H9 (cell line): ENCODE data around the gene SMC1B. TPM values are rescaled to one million over a fixed set of nuclear protein-coding genes. Genes with fewer than 3 reads are reported as not detected.

Experiments used
- DNase-seq: peaks from one replicate; pipeline ENCODE4 v3.0.0-alpha.2; 2017
- H2AFZ ChIP-seq: one replicate; pipeline ENCODE4 v1.6.1; 2013; ENCODE audit warnings: mild to moderate bottlenecking, low read length, control low read depth, moderate library complexity
- H2AK5ac ChIP-seq: 2 replicates; pipeline ENCODE4 v1.6.1; 2013; ENCODE audit warnings: low read length, control low read depth, mixed read lengths; ENCODE audit not compliant: insufficient read length
- H2BK120ac ChIP-seq: one replicate; pipeline ENCODE4 v1.6.1; 2013; ENCODE audit warnings: low read depth, mild to moderate bottlenecking, low read length, control low read depth, inconsistent platforms; ENCODE audit not compliant: poor library complexity, severe bottlenecking
- H2BK12ac ChIP-seq: 2 replicates; pipeline ENCODE4 v1.6.1; 2013; ENCODE audit warnings: low read length, control low read depth, mixed read lengths, low read depth; ENCODE audit not compliant: insufficient read length
- H2BK15ac ChIP-seq: 2 replicates; pipeline ENCODE4 v1.6.1; 2013; ENCODE audit warnings: low read depth, low read length, control low read depth
- H2BK20ac ChIP-seq: one replicate; pipeline ENCODE4 v1.6.1; 2013; ENCODE audit warnings: low read depth, mild to moderate bottlenecking, low read length, control low read depth, inconsistent platforms; ENCODE audit not compliant: poor library complexity, severe bottlenecking
- H2BK5ac ChIP-seq: 2 replicates; pipeline ENCODE4 v1.6.1; 2013; ENCODE audit warnings: low read length, control low read depth, mixed read lengths; ENCODE audit not compliant: insufficient read length
- H3K14ac ChIP-seq: 2 replicates; pipeline ENCODE4 v1.6.1; 2013; ENCODE audit warnings: low read length, control low read depth; ENCODE audit not compliant: insufficient read depth
- H3K18ac ChIP-seq: 2 replicates; pipeline ENCODE4 v1.6.1; 2013; ENCODE audit warnings: low read depth, mild to moderate bottlenecking, mixed read lengths, low read length, control low read depth; ENCODE audit not compliant: insufficient read length
- H3K23ac ChIP-seq: 2 replicates; pipeline ENCODE4 v1.6.1; 2013; ENCODE audit warnings: low read length, control low read depth, mixed read lengths, low read depth; ENCODE audit not compliant: insufficient read length
- H3K23me2 ChIP-seq: 2 replicates; pipeline ENCODE4 v1.6.1; 2013; ENCODE audit warnings: low read depth, mild to moderate bottlenecking, mixed read lengths, low read length, control low read depth; ENCODE audit not compliant: insufficient read length, poor library complexity, severe bottlenecking
- H3K27ac ChIP-seq: 2 replicates; pipeline ENCODE4 v1.5.1; 2013; ENCODE audit warnings: low read length, control low read depth, mixed read lengths, low read depth; ENCODE audit not compliant: insufficient read length
- H3K27me3 ChIP-seq: 2 replicates; pipeline ENCODE4 v1.6.1; 2013; ENCODE audit warnings: low read length, control low read depth, inconsistent platforms; ENCODE audit not compliant: insufficient read depth
- H3K4ac ChIP-seq: 2 replicates; pipeline ENCODE4 v1.6.1; 2013; ENCODE audit warnings: low read depth, mild to moderate bottlenecking, control low read depth, inconsistent platforms, low read length, moderate library complexity
- H3K4me1 ChIP-seq: 2 replicates; pipeline ENCODE4 v1.6.1; 2013; ENCODE audit warnings: low read length, control low read depth, inconsistent platforms; ENCODE audit not compliant: insufficient read depth
- H3K4me2 ChIP-seq: 2 replicates; pipeline ENCODE4 v1.6.1; 2013; ENCODE audit warnings: low read length, control low read depth, mixed read lengths; ENCODE audit not compliant: insufficient read length, insufficient read depth
- H3K56ac ChIP-seq: 2 replicates; pipeline ENCODE4 v1.6.1; 2013; ENCODE audit warnings: low read depth, mild to moderate bottlenecking, mixed read lengths, low read length, control low read depth; ENCODE audit not compliant: insufficient read length
- H3K79me1 ChIP-seq: 2 replicates; pipeline ENCODE4 v1.6.1; 2013; ENCODE audit warnings: low read depth, mild to moderate bottlenecking, moderate library complexity, low read length, control low read depth, inconsistent platforms; ENCODE audit not compliant: insufficient read depth, poor library complexity, severe bottlenecking
- H3K79me2 ChIP-seq: 2 replicates; pipeline ENCODE4 v1.6.1; 2013; ENCODE audit warnings: low read length, control low read depth, inconsistent platforms; ENCODE audit not compliant: insufficient read depth
- H3K9ac ChIP-seq: 2 replicates; pipeline ENCODE4 v1.6.1; 2013; ENCODE audit warnings: low read length, control low read depth, mixed read lengths; ENCODE audit not compliant: insufficient read length; ENCODE audit errors: extremely low read depth
- H3K9me3 ChIP-seq: one replicate; pipeline ENCODE4 v1.6.1; 2013; ENCODE audit warnings: low read depth, low read length, inconsistent platforms; ENCODE audit not compliant: control insufficient read depth
- H3T11ph ChIP-seq: one replicate; pipeline ENCODE4 v1.6.1; 2013; ENCODE audit warnings: mild to moderate bottlenecking, low read length, control low read depth, inconsistent platforms
- H4K20me1 ChIP-seq: one replicate; pipeline ENCODE4 v1.6.1; 2013; ENCODE audit not compliant: control insufficient read depth, insufficient read length, insufficient read depth
- H4K5ac ChIP-seq: 2 replicates; pipeline ENCODE4 v1.6.1; 2013; ENCODE audit warnings: low read depth, mild to moderate bottlenecking, mixed read lengths, low read length, control low read depth; ENCODE audit not compliant: insufficient read length
- H4K8ac ChIP-seq: replicated peaks from 2 replicates; pipeline ENCODE4 v1.6.1; 2013; ENCODE audit warnings: low read length, control low read depth, mixed read lengths, low read depth; ENCODE audit not compliant: insufficient read length
- H4K91ac ChIP-seq: 2 replicates; pipeline ENCODE4 v1.6.1; 2013; ENCODE audit warnings: low read depth, mild to moderate bottlenecking, moderate library complexity, mixed read lengths, low read length, control low read depth; ENCODE audit not compliant: insufficient read length
- H3K27ac Mint-ChIP-seq, 3 experiments: 2 replicates in 2 of 3; 3 replicates in 1 of 3; pipeline ENCODE4 v1.8.0; 2020 to 2021; ENCODE audit warnings: mixed read lengths in 3 of 3, mild to moderate bottlenecking in 1 of 3, moderate library complexity in 1 of 3
- H3K27me3 Mint-ChIP-seq: 2 replicates; pipeline ENCODE4 v1.8.0; 2021; ENCODE audit warnings: low read depth, mild to moderate bottlenecking, moderate library complexity, mixed read lengths
- H3K36me3 Mint-ChIP-seq, 3 experiments: 2 replicates in 2 of 3; 3 replicates in 1 of 3; pipeline ENCODE4 v1.8.0; 2020 to 2021; ENCODE audit warnings: low read depth in 3 of 3, mixed read lengths in 3 of 3; ENCODE audit not compliant: insufficient read depth in 1 of 3
- H3K4me1 Mint-ChIP-seq, 2 experiments: 2 replicates each; pipeline ENCODE4 v1.8.0; 2020; ENCODE audit warnings: mixed read lengths in 2 of 2
- H3K4me3 Mint-ChIP-seq, 2 experiments: 2 replicates in 1 of 2; 3 replicates in 1 of 2; pipeline ENCODE4 v1.8.0; 2020 to 2021; ENCODE audit warnings: mild to moderate bottlenecking in 2 of 2, mixed read lengths in 2 of 2, moderate library complexity in 1 of 2
- H3K9me3 Mint-ChIP-seq, 2 experiments: 2 replicates in 1 of 2; 3 replicates in 1 of 2; pipeline ENCODE4 v1.8.0; 2020; ENCODE audit warnings: mild to moderate bottlenecking in 2 of 2, mixed read lengths in 2 of 2, moderate library complexity in 1 of 2
- WGBS: extraction: QIAGEN DNeasy Blood & Tissue Kit; methylation state at CpG from one replicate; pipeline ENCODE4 v1.1.7; 2013; ENCODE audit warnings: missing lambda C conversion rate, low lambda C conversion rate, mixed read lengths; ENCODE audit not compliant: insufficient read length; ENCODE audit errors: extremely low coverage; 5-methylcytosine and 5-hydroxymethylcytosine counted together
- total RNA-seq: library from RNA; stranded (reverse); gene quantifications from 2 replicates; pipeline ENCODE4 v1.2.1, GENCODE V29; 2021
- TF ChIP-seq, protein P1 (sequence below): fragments of 200-600 bp; sonication (generic); conservative IDR thresholded peaks from 3 replicates; pipeline ENCODE4 v1.8.0; 2021; ENCODE audit warnings: antibody characterized with exemption, mild to moderate bottlenecking

SMC1B gene
- total RNA-seq, 1 experiment from 2014 or later, result not detected

DNA sequence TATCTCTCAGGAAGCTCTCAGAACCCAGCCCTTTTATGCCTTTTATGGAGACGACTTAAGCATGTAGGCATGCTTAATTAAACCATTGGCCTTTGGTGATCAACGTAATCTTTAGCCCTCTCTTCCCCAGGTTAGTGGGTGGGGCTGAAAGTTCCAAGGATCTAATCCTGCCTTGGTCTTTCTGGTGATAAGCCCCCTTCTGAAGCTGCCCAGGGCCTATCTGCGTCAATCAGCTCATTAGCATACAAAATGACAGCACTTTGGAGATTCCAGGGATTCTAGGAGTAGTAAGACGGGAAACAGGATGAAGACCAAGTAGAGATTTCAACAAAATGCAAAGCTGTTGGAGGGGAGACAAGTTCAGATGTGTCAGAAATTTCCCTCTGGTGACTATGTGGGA is 100.5 kb downstream of the SMC1B start:
- no peak for DNase-seq

More for the DNA sequence above, 100.5 kb downstream of the SMC1B start:
- no peak overlapping the region for H3T11ph ChIP-seq
- no peaks in the 10 kb centered on the region for H3K9me3 ChIP-seq
- no peak overlapping the region for H2AFZ ChIP-seq
- no peak overlapping the region for H4K8ac ChIP-seq
- TF ChIP-seq, protein P1, sequence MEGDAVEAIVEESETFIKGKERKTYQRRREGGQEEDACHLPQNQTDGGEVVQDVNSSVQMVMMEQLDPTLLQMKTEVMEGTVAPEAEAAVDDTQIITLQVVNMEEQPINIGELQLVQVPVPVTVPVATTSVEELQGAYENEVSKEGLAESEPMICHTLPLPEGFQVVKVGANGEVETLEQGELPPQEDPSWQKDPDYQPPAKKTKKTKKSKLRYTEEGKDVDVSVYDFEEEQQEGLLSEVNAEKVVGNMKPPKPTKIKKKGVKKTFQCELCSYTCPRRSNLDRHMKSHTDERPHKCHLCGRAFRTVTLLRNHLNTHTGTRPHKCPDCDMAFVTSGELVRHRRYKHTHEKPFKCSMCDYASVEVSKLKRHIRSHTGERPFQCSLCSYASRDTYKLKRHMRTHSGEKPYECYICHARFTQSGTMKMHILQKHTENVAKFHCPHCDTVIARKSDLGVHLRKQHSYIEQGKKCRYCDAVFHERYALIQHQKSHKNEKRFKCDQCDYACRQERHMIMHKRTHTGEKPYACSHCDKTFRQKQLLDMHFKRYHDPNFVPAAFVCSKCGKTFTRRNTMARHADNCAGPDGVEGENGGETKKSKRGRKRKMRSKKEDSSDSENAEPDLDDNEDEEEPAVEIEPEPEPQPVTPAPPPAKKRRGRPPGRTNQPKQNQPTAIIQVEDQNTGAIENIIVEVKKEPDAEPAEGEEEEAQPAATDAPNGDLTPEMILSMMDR, result no peak
- H3K4me2 ChIP-seq, result no peak overlapping the region
- H3K36me3 Mint-ChIP-seq, result peaks cover 4 to 9% (median 6%) of the 10 kb centered on the region in 3 experiments; a peak in 2 of 7 replicates
- H3K27ac Mint-ChIP-seq, result peak overlapping the region in 1 of 3 experiments; percentile 2; a peak in 1 of 7 replicates
- no peak overlapping the region for H3K23ac ChIP-seq
- H3K14ac ChIP-seq, result no peak overlapping the region
- no peaks in the 10 kb centered on the region for H3K27me3 ChIP-seq
- no peak overlapping the region for H2AK5ac ChIP-seq
- H4K91ac ChIP-seq, result no peak overlapping the region
- H2BK15ac ChIP-seq, result no peak overlapping the region
- no peak overlapping the region for H3K56ac ChIP-seq
- no peaks in the 10 kb centered on the region for H3K79me1 ChIP-seq
- no peak overlapping the region for H3K9ac ChIP-seq
- no peak overlapping the region for H3K18ac ChIP-seq
- H3K4me1 Mint-ChIP-seq, result peaks cover 34 to 43% of the 10 kb centered on the region in 2 experiments
- H4K20me1 ChIP-seq, result no peaks in the 10 kb centered on the region
- no CpG with 5 or more reads among the region's 4 CpGs for WGBS
- no peak overlapping the region for H2BK5ac ChIP-seq
- H2BK12ac ChIP-seq, result no peak overlapping the region
- H4K5ac ChIP-seq, result no peak overlapping the region
- H2BK20ac ChIP-seq, result no peak overlapping the region
- no peaks in the 10 kb centered on the region for H3K9me3 Mint-ChIP-seq
- no peak overlapping the region for H3K27ac ChIP-seq
- no peaks in the 10 kb centered on the region; the same call in 1 of the 2 replicates for H3K79me2 ChIP-seq
- H3K4me1 ChIP-seq, result peaks cover 4% of the 10 kb centered on the region
- H3K4ac ChIP-seq, result no peak overlapping the region
- peaks cover 13% of the 10 kb centered on the region for H3K23me2 ChIP-seq
- H3K27me3 Mint-ChIP-seq, result peaks cover 9% of the 10 kb centered on the region
- no peak overlapping the region for H2BK120ac ChIP-seq
- H3K4me3 Mint-ChIP-seq, result no peak overlapping the region
